GM23338 (cell line): ENCODE measurements around the gene CCDC93. TPM values are rescaled to one million over a fixed set of nuclear protein-coding genes. Genes with fewer than 3 reads are reported as not detected.

ENCODE experiments used
- ATAC-seq: fragments of 200-7000 bp; cut with Tn5 transposase; 3 replicates; pipeline ENCODE4 v1.9.1; 2020
- DNase-seq: peaks from one replicate; pipeline ENCODE4 v3.0.0-alpha.2; 2015; ENCODE audit warnings: low spot score
- H2AFZ ChIP-seq: fragments of 200-600 bp; sonication (generic); 2 replicates; pipeline ENCODE4 v1.8.0; 2016; ENCODE audit warnings: antibody characterized with exemption, mild to moderate bottlenecking, moderate library complexity
- H3F3A ChIP-seq: fragments of 200-600 bp; sonication (generic); replicated peaks from 2 replicates; pipeline ENCODE4 v1.8.0; 2017; ENCODE audit warnings: antibody characterized with exemption, mixed run types, low read depth
- H3K27ac ChIP-seq: fragments of 200-600 bp; sonication (generic); 2 replicates; pipeline ENCODE4 v1.6.1; 2016; ENCODE audit warnings: low read depth
- H3K27me3 ChIP-seq: fragments of 200-600 bp; sonication (generic); 2 replicates; pipeline ENCODE4 v1.8.0; 2016; ENCODE audit warnings: mild to moderate bottlenecking, mixed run types, moderate library complexity; ENCODE audit not compliant: insufficient read depth
- H3K36me3 ChIP-seq: fragments of 200-600 bp; sonication (generic); 2 replicates; pipeline ENCODE4 v1.8.0; 2016; ENCODE audit warnings: mild to moderate bottlenecking; ENCODE audit not compliant: insufficient read depth
- H3K4me1 ChIP-seq: fragments of 200-600 bp; sonication (generic); 2 replicates; pipeline ENCODE4 v1.8.0; 2016; ENCODE audit warnings: mild to moderate bottlenecking, moderate library complexity; ENCODE audit not compliant: insufficient read depth
- H3K4me2 ChIP-seq: fragments of 200-600 bp; sonication (generic); 2 replicates; pipeline ENCODE4 v1.7.1; 2017; ENCODE audit warnings: mixed run types
- H3K4me3 ChIP-seq: fragments of 200-600 bp; sonication (generic); 2 replicates; pipeline ENCODE4 v1.6.1; 2016; ENCODE audit warnings: mixed run types
- H3K79me2 ChIP-seq: fragments of 200-600 bp; sonication (generic); replicated peaks from 2 replicates; pipeline ENCODE4 v1.8.0; 2017; ENCODE audit warnings: mild to moderate bottlenecking; ENCODE audit not compliant: insufficient read depth
- H3K9me2 ChIP-seq: fragments of 200-600 bp; sonication (generic); 2 replicates; pipeline ENCODE4 v1.8.0; 2017; ENCODE audit not compliant: insufficient read depth
- H4K20me1 ChIP-seq: fragments of 200-600 bp; sonication (generic); replicated peaks from 2 replicates; pipeline ENCODE4 v1.8.0; 2017; ENCODE audit warnings: mild to moderate bottlenecking; ENCODE audit not compliant: insufficient read depth
- H3K27ac Mint-ChIP-seq: 2 replicates; pipeline ENCODE4 v1.8.0; 2020; ENCODE audit warnings: inconsistent platforms, mild to moderate bottlenecking, moderate library complexity, mixed read lengths
- H3K27me3 Mint-ChIP-seq: 3 replicates; pipeline ENCODE4 v1.8.0; 2022; ENCODE audit warnings: low read depth, mild to moderate bottlenecking, moderate library complexity, mixed read lengths, inconsistent platforms; ENCODE audit not compliant: insufficient read depth, poor library complexity
- H3K36me3 Mint-ChIP-seq: 3 replicates; pipeline ENCODE4 v1.8.0; 2021; ENCODE audit warnings: low read depth, mild to moderate bottlenecking, inconsistent platforms, moderate library complexity, mixed read lengths
- H3K4me1 Mint-ChIP-seq: 3 replicates; pipeline ENCODE4 v1.8.0; 2020; ENCODE audit warnings: mild to moderate bottlenecking, inconsistent platforms, mixed read lengths
- H3K4me3 Mint-ChIP-seq: 3 replicates; pipeline ENCODE4 v1.8.0; 2021; ENCODE audit warnings: moderate library complexity, mild to moderate bottlenecking, inconsistent platforms, mixed read lengths
- H3K9me3 Mint-ChIP-seq: 3 replicates; pipeline ENCODE4 v1.8.0; 2020; ENCODE audit warnings: moderate library complexity, mild to moderate bottlenecking, inconsistent platforms, mixed read lengths
- EZH2phosphoT487 ChIP-seq: fragments of 200-600 bp; sonication (generic); IDR thresholded peaks from one replicate; pipeline ENCODE4 v1.8.1; 2018; ENCODE audit warnings: antibody characterized with exemption; ENCODE audit not compliant: unreplicated experiment
- POLR2AphosphoS5 ChIP-seq: IDR thresholded peaks from 2 replicates; pipeline ENCODE4 v1.6.1; 2016; ENCODE audit warnings: antibody characterized with exemption, low read depth
- STAT1 ChIP-seq: IDR thresholded peaks from one replicate; pipeline ENCODE4 v1.6.1; 2016; ENCODE audit warnings: antibody characterized with exemption; ENCODE audit not compliant: unreplicated experiment
- ZNF331 ChIP-seq: fragments of 250-450 bp; sonication (Bioruptor Pico); IDR thresholded peaks from 2 replicates; pipeline ENCODE4 v1.5.0; 2020; ENCODE audit warnings: low read depth, mild to moderate bottlenecking, moderate library complexity
- polyA plus RNA-seq: library from polyadenylated mRNA; unstranded; fragments of >200 nt; fragmentation: Nextera tagmentation; extraction: Ambion mirVana; gene quantifications from 2 replicates; pipeline ENCODE4 v1.2.1, GENCODE V29; 2016
- total RNA-seq: library from RNA; depleted of rRNA; stranded (reverse); fragments of >200 nt; shearing (Covaris generic); gene quantifications from 2 replicates; pipeline ENCODE4 v1.2.3, GENCODE V29; 2014
- TF ChIP-seq, protein P1 (sequence below), 2 experiments: fragments of 200-600 bp in 1 of 2; sonication (generic) in 1 of 2; conservative IDR thresholded peaks; 2 replicates each; pipeline versions ENCODE4 v1.5.1 to v1.6.1; 2016 to 2017; ENCODE audit warnings: antibody characterized with exemption in 2 of 2, low read depth in 2 of 2, mild to moderate bottlenecking in 2 of 2, moderate library complexity in 1 of 2
- TF ChIP-seq, protein P2 (sequence below): IDR thresholded peaks from one replicate; pipeline ENCODE4 v1.6.1; 2018; ENCODE audit warnings: antibody characterized with exemption; ENCODE audit not compliant: unreplicated experiment
- TF ChIP-seq, protein P3 (sequence below): fragments of 250-450 bp; sonication (Bioruptor Pico); IDR thresholded peaks from 2 replicates; pipeline ENCODE4 v1.5.0; 2020; ENCODE audit warnings: mild to moderate bottlenecking, moderate library complexity

CCDC93 gene
- total and polyA plus RNA-seq, 2 experiments from 2014 or later: 13.1 to 16.8 TPM

DNA sequence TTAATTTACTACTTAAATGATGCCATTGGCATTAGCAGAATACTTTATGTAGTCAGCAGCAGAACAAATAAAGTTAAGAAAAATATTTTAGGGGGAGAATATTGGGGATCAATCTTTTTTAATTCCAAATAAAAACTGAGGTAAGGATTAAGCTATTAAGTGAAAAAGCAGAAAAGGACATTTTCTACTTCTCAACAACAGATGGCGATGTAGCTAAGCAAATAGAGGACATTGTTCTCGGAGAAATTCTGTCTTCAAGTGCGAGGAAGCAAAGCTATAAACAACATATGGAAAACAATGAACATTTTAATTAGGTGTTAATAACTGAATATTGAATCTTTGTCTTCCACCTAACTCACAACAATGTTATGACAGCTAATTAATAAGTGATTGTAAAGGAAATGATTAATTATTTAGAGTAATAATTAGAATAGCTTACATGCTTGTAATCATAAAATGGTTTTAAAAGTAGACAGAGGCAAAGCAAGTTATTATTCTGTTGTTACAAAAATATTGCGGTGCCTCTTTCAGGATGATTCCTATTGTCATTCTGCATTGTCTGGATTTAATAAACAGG lies 32.9 kb upstream of the CCDC93 start:
- Mint-ChIP-seq H3K4me1 (peaks cover 8% of the 10 kb centered on the region; the same call in 2 of the 3 replicates), H3K27me3 (no peaks in the 10 kb centered on the region), H3K9me3 (no peaks in the 10 kb centered on the region), H3K36me3 (no peaks in the 10 kb centered on the region), H3K4me3 (no peak overlapping the region), H3K27ac (no peak overlapping the region)
- Histone ChIP-seq H3F3A (no peaks in the 10 kb centered on the region), H3K27ac (no peak overlapping the region), H3K79me2 (no peaks in the 10 kb centered on the region), H3K36me3 (no peaks in the 10 kb centered on the region), H3K27me3 (no peaks in the 10 kb centered on the region), H3K4me3 (no peak overlapping the region), H3K9me2 (no peaks in the 10 kb centered on the region), H3K4me2 (no peak overlapping the region), H2AFZ (no peak overlapping the region), H3K4me1 (no peaks in the 10 kb centered on the region; the same call in 1 of the 2 replicates), H4K20me1 (no peaks in the 10 kb centered on the region)
- ATAC-seq (no peak), DNase-seq (peak; percentile 74)
- TF ChIP-seq ZNF331 (CRISPR knock-in tag): no peak
- TF ChIP-seq, protein P1, sequence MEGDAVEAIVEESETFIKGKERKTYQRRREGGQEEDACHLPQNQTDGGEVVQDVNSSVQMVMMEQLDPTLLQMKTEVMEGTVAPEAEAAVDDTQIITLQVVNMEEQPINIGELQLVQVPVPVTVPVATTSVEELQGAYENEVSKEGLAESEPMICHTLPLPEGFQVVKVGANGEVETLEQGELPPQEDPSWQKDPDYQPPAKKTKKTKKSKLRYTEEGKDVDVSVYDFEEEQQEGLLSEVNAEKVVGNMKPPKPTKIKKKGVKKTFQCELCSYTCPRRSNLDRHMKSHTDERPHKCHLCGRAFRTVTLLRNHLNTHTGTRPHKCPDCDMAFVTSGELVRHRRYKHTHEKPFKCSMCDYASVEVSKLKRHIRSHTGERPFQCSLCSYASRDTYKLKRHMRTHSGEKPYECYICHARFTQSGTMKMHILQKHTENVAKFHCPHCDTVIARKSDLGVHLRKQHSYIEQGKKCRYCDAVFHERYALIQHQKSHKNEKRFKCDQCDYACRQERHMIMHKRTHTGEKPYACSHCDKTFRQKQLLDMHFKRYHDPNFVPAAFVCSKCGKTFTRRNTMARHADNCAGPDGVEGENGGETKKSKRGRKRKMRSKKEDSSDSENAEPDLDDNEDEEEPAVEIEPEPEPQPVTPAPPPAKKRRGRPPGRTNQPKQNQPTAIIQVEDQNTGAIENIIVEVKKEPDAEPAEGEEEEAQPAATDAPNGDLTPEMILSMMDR (conservative IDR thresholded peaks at IDR 0.05; ENCODE audit: low read depth in 2 of 2): peak; percentile 69 to 71

DNA sequence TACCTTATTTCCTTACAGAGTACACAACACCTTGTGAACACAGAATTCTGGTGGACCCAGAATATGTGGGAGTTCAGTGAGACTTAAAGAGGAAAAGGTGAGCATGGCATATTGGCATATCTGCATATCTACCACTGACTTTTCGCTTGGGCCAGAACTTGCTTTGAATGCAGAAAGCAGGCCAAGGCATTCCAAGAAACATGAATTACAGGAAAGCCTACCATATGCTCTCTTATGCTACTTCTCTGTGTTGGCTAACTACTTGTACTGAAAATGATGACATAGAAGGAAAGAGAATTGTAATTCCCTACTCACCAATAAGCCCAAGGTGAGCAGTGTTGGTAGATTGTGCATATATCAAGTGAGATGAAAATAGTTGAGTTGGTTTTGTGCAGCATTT lies 31.4 kb upstream of the CCDC93 start:
- Mint-ChIP-seq H3K9me3 (no peaks in the 10 kb centered on the region), H3K36me3 (no peaks in the 10 kb centered on the region), H3K4me1 (peaks cover 2% of the 10 kb centered on the region; the same call in 2 of the 3 replicates), H3K4me3 (no peak overlapping the region), H3K27ac (no peak overlapping the region), H3K27me3 (no peaks in the 10 kb centered on the region)
- no peak overlapping the region for H3K27ac ChIP-seq
- no peaks in the 10 kb centered on the region for H3F3A ChIP-seq
- no peaks in the 10 kb centered on the region for H3K27me3 ChIP-seq
- H3K9me2 ChIP-seq: no peaks in the 10 kb centered on the region
- H3K36me3 ChIP-seq: no peaks in the 10 kb centered on the region
- no peak for ATAC-seq
- no peaks in the 10 kb centered on the region; the same call in 1 of the 2 replicates for H3K4me1 ChIP-seq
- no peak overlapping the region for H2AFZ ChIP-seq
- H3K4me3 ChIP-seq: no peak overlapping the region
- no peaks in the 10 kb centered on the region for H4K20me1 ChIP-seq
- no peak overlapping the region for H3K4me2 ChIP-seq
- no peaks in the 10 kb centered on the region for H3K79me2 ChIP-seq
- no peak for DNase-seq
- TF ChIP-seq, protein P1 (conservative IDR thresholded peaks at IDR 0.05; ENCODE audit: low read depth in 2 of 2): no peak
- TF ChIP-seq, protein P2, sequence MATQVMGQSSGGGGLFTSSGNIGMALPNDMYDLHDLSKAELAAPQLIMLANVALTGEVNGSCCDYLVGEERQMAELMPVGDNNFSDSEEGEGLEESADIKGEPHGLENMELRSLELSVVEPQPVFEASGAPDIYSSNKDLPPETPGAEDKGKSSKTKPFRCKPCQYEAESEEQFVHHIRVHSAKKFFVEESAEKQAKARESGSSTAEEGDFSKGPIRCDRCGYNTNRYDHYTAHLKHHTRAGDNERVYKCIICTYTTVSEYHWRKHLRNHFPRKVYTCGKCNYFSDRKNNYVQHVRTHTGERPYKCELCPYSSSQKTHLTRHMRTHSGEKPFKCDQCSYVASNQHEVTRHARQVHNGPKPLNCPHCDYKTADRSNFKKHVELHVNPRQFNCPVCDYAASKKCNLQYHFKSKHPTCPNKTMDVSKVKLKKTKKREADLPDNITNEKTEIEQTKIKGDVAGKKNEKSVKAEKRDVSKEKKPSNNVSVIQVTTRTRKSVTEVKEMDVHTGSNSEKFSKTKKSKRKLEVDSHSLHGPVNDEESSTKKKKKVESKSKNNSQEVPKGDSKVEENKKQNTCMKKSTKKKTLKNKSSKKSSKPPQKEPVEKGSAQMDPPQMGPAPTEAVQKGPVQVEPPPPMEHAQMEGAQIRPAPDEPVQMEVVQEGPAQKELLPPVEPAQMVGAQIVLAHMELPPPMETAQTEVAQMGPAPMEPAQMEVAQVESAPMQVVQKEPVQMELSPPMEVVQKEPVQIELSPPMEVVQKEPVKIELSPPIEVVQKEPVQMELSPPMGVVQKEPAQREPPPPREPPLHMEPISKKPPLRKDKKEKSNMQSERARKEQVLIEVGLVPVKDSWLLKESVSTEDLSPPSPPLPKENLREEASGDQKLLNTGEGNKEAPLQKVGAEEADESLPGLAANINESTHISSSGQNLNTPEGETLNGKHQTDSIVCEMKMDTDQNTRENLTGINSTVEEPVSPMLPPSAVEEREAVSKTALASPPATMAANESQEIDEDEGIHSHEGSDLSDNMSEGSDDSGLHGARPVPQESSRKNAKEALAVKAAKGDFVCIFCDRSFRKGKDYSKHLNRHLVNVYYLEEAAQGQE: no peak
- TF ChIP-seq EZH2phosphoT487: no peak
- TF ChIP-seq, protein P3, sequence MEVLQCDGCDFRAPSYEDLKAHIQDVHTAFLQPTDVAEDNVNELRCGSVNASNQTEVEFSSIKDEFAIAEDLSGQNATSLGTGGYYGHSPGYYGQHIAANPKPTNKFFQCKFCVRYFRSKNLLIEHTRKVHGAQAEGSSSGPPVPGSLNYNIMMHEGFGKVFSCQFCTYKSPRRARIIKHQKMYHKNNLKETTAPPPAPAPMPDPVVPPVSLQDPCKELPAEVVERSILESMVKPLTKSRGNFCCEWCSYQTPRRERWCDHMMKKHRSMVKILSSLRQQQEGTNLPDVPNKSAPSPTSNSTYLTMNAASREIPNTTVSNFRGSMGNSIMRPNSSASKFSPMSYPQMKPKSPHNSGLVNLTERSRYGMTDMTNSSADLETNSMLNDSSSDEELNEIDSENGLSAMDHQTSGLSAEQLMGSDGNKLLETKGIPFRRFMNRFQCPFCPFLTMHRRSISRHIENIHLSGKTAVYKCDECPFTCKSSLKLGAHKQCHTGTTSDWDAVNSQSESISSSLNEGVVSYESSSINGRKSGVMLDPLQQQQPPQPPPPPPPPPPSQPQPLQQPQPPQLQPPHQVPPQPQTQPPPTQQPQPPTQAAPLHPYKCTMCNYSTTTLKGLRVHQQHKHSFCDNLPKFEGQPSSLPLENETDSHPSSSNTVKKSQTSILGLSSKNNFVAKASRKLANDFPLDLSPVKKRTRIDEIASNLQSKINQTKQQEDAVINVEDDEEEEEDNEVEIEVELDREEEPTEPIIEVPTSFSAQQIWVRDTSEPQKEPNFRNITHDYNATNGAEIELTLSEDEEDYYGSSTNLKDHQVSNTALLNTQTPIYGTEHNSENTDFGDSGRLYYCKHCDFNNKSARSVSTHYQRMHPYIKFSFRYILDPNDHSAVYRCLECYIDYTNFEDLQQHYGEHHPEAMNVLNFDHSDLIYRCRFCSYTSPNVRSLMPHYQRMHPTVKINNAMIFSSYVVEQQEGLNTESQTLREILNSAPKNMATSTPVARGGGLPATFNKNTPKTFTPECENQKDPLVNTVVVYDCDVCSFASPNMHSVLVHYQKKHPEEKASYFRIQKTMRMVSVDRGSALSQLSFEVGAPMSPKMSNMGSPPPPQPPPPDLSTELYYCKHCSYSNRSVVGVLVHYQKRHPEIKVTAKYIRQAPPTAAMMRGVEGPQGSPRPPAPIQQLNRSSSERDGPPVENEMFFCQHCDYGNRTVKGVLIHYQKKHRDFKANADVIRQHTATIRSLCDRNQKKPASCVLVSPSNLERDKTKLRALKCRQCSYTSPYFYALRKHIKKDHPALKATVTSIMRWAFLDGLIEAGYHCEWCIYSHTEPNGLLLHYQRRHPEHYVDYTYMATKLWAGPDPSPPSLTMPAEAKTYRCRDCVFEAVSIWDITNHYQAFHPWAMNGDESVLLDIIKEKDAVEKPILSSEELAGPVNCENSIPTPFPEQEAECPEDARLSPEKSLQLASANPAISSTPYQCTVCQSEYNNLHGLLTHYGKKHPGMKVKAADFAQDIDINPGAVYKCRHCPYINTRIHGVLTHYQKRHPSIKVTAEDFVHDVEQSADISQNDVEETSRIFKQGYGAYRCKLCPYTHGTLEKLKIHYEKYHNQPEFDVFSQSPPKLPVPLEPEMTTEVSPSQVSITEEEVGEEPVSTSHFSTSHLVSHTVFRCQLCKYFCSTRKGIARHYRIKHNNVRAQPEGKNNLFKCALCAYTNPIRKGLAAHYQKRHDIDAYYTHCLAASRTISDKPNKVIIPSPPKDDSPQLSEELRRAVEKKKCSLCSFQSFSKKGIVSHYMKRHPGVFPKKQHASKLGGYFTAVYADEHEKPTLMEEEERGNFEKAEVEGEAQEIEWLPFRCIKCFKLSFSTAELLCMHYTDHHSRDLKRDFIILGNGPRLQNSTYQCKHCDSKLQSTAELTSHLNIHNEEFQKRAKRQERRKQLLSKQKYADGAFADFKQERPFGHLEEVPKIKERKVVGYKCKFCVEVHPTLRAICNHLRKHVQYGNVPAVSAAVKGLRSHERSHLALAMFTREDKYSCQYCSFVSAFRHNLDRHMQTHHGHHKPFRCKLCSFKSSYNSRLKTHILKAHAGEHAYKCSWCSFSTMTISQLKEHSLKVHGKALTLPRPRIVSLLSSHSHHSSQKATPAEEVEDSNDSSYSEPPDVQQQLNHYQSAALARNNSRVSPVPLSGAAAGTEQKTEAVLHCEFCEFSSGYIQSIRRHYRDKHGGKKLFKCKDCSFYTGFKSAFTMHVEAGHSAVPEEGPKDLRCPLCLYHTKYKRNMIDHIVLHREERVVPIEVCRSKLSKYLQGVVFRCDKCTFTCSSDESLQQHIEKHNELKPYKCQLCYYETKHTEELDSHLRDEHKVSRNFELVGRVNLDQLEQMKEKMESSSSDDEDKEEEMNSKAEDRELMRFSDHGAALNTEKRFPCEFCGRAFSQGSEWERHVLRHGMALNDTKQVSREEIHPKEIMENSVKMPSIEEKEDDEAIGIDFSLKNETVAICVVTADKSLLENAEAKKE (CRISPR knock-in tag): no peak
- TF ChIP-seq POLR2AphosphoS5: no peak
- TF ChIP-seq STAT1: no peak
